ENCODE results near the gene CLIC4. TPM values are rescaled to one million over a fixed set of nuclear protein-coding genes. Genes with fewer than 3 reads are reported as not detected.

The CLIC4 gene
- total RNA-seq, 3 donors from 2014 or later = 162 to 217 (median 196) TPM

DNA sequence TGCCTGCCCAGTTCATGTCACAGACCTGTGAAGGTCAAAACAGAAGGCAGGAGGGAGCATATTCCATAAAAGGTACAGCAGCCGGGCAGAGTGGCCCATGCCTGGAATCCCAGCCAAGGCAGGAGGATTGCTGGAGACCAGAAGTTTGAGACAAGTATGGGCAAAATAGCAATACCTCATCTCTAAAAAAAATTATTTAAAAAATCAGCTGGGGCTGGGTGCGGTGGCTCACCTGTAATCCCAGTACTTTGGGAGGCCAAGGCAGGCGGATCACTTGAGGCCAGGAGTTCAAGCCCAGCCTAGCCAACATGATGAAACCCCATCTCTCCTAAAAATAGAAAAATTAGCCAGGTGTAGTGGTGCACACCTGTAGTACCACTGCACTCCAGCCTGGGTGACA, 120.3 kb downstream of the CLIC4 start:
- H3K9me3 ChIP-seq = no peaks in the 10 kb centered on the region
- no peaks in the 10 kb centered on the region for H3K27me3 ChIP-seq
- no peak overlapping the region for H3K27ac ChIP-seq
- no peaks in the 10 kb centered on the region for H3K4me1 ChIP-seq
- DNase-seq (ENCODE audit: low spot score in 2 of 2) = no peak
- intact Hi-C loops (cut with DNase I; ENCODE audit: low total_unique reads) = no loop called here
- H3K4me3 ChIP-seq = no peak overlapping the region
- H3K36me3 ChIP-seq = no peaks in the 10 kb centered on the region
- TF ChIP-seq POLR2A (IDR thresholded peaks at IDR 0.05) (no peak), POLR2AphosphoS5 (IDR thresholded peaks at IDR 0.05) (no peak)
- TF ChIP-seq, protein P1, sequence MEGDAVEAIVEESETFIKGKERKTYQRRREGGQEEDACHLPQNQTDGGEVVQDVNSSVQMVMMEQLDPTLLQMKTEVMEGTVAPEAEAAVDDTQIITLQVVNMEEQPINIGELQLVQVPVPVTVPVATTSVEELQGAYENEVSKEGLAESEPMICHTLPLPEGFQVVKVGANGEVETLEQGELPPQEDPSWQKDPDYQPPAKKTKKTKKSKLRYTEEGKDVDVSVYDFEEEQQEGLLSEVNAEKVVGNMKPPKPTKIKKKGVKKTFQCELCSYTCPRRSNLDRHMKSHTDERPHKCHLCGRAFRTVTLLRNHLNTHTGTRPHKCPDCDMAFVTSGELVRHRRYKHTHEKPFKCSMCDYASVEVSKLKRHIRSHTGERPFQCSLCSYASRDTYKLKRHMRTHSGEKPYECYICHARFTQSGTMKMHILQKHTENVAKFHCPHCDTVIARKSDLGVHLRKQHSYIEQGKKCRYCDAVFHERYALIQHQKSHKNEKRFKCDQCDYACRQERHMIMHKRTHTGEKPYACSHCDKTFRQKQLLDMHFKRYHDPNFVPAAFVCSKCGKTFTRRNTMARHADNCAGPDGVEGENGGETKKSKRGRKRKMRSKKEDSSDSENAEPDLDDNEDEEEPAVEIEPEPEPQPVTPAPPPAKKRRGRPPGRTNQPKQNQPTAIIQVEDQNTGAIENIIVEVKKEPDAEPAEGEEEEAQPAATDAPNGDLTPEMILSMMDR (IDR thresholded peaks at IDR 0.05) = no peak

DNA sequence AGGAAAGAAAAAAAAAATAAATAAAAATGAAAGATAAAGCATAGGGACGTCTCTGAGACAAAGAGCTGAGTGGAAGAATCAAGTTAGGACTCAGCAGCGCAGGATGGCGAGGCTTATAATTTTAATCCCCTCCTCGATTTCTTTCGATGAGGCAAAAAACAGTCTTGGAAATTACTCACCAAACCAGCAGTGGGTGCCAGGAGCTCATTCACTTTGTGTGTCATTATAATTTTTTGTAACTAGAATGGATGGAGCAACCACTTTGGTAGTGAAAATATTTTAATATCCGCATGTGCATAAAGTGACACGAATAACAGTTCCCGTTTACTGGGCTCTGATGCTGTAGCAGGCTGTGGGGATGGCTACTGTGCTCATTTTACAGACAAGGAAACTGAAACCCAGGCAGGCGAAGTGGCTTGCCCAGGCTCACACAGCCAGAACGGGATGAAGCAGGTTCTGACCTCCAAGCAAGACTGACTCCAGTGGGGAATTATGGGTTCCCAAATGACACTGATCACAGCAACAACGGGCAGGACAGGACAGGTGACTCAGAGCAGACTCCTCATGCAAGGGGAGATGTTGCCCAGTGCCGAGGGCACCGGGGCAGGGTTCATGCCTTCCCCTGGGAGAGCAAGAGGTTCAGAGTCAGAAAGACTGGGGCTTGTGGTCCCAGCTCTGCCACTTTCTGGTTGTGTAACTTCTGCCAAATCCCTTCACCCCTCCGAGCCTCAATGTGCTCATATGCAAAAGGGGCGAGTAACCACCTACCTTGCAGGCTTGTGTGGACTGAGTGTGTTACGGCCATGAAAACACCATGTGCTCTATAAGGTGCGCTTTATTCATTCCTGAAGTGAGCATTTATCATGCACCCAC, 121.2 kb downstream of the CLIC4 start:
- intact Hi-C loops (cut with DNase I; ENCODE audit: low total_unique reads) = no loop called here
- no peak overlapping the region for H3K4me3 ChIP-seq
- DNase-seq (ENCODE audit: low spot score in 2 of 2) = no peak
- no peaks in the 10 kb centered on the region for H3K4me1 ChIP-seq
- H3K36me3 ChIP-seq = no peaks in the 10 kb centered on the region
- H3K27ac ChIP-seq = no peak overlapping the region
- no peaks in the 10 kb centered on the region for H3K27me3 ChIP-seq
- TF ChIP-seq POLR2AphosphoS5 (IDR thresholded peaks at IDR 0.05) = no peak
- TF ChIP-seq POLR2A (IDR thresholded peaks at IDR 0.05) = no peak
- TF ChIP-seq, protein P1 (IDR thresholded peaks at IDR 0.05) = no peak
- H3K9me3 ChIP-seq = no peaks in the 10 kb centered on the region

GRCh38 chr1:24867084-24867870, 122.0 kb downstream of the CLIC4 start:
- no peak for DNase-seq (ENCODE audit: low spot score in 2 of 2)
- no peaks in the 10 kb centered on the region for H3K9me3 ChIP-seq
- H3K4me1 ChIP-seq = no peaks in the 10 kb centered on the region
- TF ChIP-seq POLR2A (IDR thresholded peaks at IDR 0.05) = no peak
- TF ChIP-seq, protein P1 (IDR thresholded peaks at IDR 0.05) = no peak
- TF ChIP-seq POLR2AphosphoS5 (IDR thresholded peaks at IDR 0.05) = no peak
- no peaks in the 10 kb centered on the region for H3K36me3 ChIP-seq
- H3K4me3 ChIP-seq = no peak overlapping the region
- no peaks in the 10 kb centered on the region for H3K27me3 ChIP-seq
- no peak overlapping the region for H3K27ac ChIP-seq
- intact Hi-C loops (cut with DNase I; ENCODE audit: low total_unique reads) = no loop called here

- DNase-seq (ENCODE audit: low spot score in 2 of 2) = no peak
- H3K36me3 ChIP-seq = no peaks in the 10 kb centered on the region
- H3K9me3 ChIP-seq = no peaks in the 10 kb centered on the region
- H3K27me3 ChIP-seq = no peaks in the 10 kb centered on the region
- no peak overlapping the region for H3K27ac ChIP-seq
- TF ChIP-seq POLR2A (IDR thresholded peaks at IDR 0.05) (no peak), POLR2AphosphoS5 (IDR thresholded peaks at IDR 0.05) (no peak)
- H3K4me3 ChIP-seq = no peak overlapping the region
- intact Hi-C loops (cut with DNase I; ENCODE audit: low total_unique reads) = no loop called here
- H3K4me1 ChIP-seq = no peaks in the 10 kb centered on the region
These were observed 123.0 kb downstream of the CLIC4 start for GRCh38 chr1:24868016-24868875.

- intact Hi-C loops (cut with DNase I; ENCODE audit: low total_unique reads) = no loop called here
- H3K4me3 ChIP-seq = no peak overlapping the region
- TF ChIP-seq POLR2A (IDR thresholded peaks at IDR 0.05) = no peak
- TF ChIP-seq, protein P1 (IDR thresholded peaks at IDR 0.05) = no peak
- no peak for TF ChIP-seq POLR2AphosphoS5 (IDR thresholded peaks at IDR 0.05)
- no peaks in the 10 kb centered on the region for H3K9me3 ChIP-seq
- DNase-seq (ENCODE audit: low spot score in 2 of 2) = no peak
- H3K27ac ChIP-seq = no peak overlapping the region
- H3K36me3 ChIP-seq = no peaks in the 10 kb centered on the region
- H3K27me3 ChIP-seq = no peaks in the 10 kb centered on the region
- no peaks in the 10 kb centered on the region for H3K4me1 ChIP-seq
These were observed 125.4 kb downstream of the CLIC4 start for GRCh38 chr1:24870551-24871195.

Measured in breast epithelium (tissue), 4 donors.